OCI-LY1 (cell line): ENCODE measurements around the gene TMEM138.
A peak's percentile ranks its signal among the peaks of the same experiment; 100 is the strongest.

Experiments
- H2AFZ ChIP-seq: fragments of 200-600 bp; sonication (generic), shearing (Covaris generic); 2 replicates; pipeline ENCODE4 v1.6.0; 2014; ENCODE audit warnings: antibody characterized with exemption, mild to moderate bottlenecking, low read length
- H3F3A ChIP-seq: fragments of 200-600 bp; sonication (generic), shearing (Covaris generic); 2 replicates; pipeline ENCODE4 v1.6.0; 2014; ENCODE audit warnings: mild to moderate bottlenecking, antibody characterized with exemption, low read length, moderate library complexity; ENCODE audit not compliant: insufficient read depth
- H3K27ac ChIP-seq: fragments of 200-600 bp; sonication (generic); 2 replicates; pipeline ENCODE4 v1.5.1; 2014; ENCODE audit warnings: low read length, mixed run types, mild to moderate bottlenecking, low read depth; ENCODE audit not compliant: poor library complexity, severe bottlenecking
- H3K27me3 ChIP-seq: fragments of 200-600 bp; sonication (generic); 2 replicates; pipeline ENCODE4 v1.6.0; 2014; ENCODE audit warnings: antibody characterized with exemption, mild to moderate bottlenecking, low read length, moderate library complexity; ENCODE audit not compliant: insufficient read depth
- H3K36me3 ChIP-seq: fragments of 200-600 bp; sonication (generic); 2 replicates; pipeline ENCODE4 v1.6.1; 2014; ENCODE audit warnings: mild to moderate bottlenecking, antibody characterized with exemption, low read length, moderate library complexity, mixed read lengths; ENCODE audit not compliant: insufficient read depth
- H3K4me1 ChIP-seq: fragments of 200-600 bp; sonication (generic); 2 replicates; pipeline ENCODE4 v1.5.1; 2014; ENCODE audit warnings: mild to moderate bottlenecking, low read length, moderate library complexity; ENCODE audit not compliant: insufficient read depth, severe bottlenecking
- H3K4me2 ChIP-seq: fragments of 200-600 bp; sonication (generic), shearing (Covaris generic); 2 replicates; pipeline ENCODE4 v1.6.1; 2014; ENCODE audit warnings: low read length
- H3K4me3 ChIP-seq: fragments of 200-600 bp; sonication (generic); 2 replicates; pipeline ENCODE4 v1.5.1; 2014; ENCODE audit warnings: low read length, low read depth, mild to moderate bottlenecking, mixed read lengths; ENCODE audit not compliant: poor library complexity, severe bottlenecking
- H3K79me2 ChIP-seq: fragments of 200-600 bp; shearing (Covaris generic); 2 replicates; pipeline ENCODE4 v1.6.1; 2016; ENCODE audit warnings: mixed run types, low read length, mixed read lengths; ENCODE audit not compliant: insufficient read depth
- H3K9ac ChIP-seq: fragments of 200-600 bp; sonication (generic), shearing (Covaris generic); 2 replicates; pipeline ENCODE4 v1.6.1; 2014; ENCODE audit warnings: mild to moderate bottlenecking, low read length, mixed read lengths
- H3K9me2 ChIP-seq: fragments of 200-600 bp; sonication (generic), shearing (Covaris generic); 2 replicates; pipeline ENCODE4 v1.6.1; 2014; ENCODE audit warnings: low read depth, mild to moderate bottlenecking, low read length, mixed read lengths
- H3K9me3 ChIP-seq: fragments of 200-600 bp; shearing (Covaris generic); 2 replicates; pipeline ENCODE4 v1.6.1; 2014; ENCODE audit warnings: low read length, mixed read lengths
- H4K20me1 ChIP-seq: fragments of 200-600 bp; sonication (generic), shearing (Covaris generic); 2 replicates; pipeline ENCODE4 v1.6.0; 2016; ENCODE audit warnings: mild to moderate bottlenecking, low read length; ENCODE audit not compliant: insufficient read depth
- EZH2 ChIP-seq: fragments of 200-600 bp; sonication (generic), shearing (Covaris generic); IDR thresholded peaks from 2 replicates; pipeline ENCODE4 v1.8.0; 2017; ENCODE audit warnings: borderline replicate concordance, mixed run types, mild to moderate bottlenecking, antibody characterized with exemption, low read length, moderate library complexity, mixed read lengths
- TF ChIP-seq, protein P1 (sequence below): fragments of 200-600 bp; sonication (generic), shearing (Covaris generic); IDR thresholded peaks from 2 replicates; pipeline ENCODE4 v1.5.1; 2017; ENCODE audit warnings: mild to moderate bottlenecking, antibody characterized with exemption, low read length, moderate library complexity, mixed read lengths

The TMEM138 gene

DNA sequence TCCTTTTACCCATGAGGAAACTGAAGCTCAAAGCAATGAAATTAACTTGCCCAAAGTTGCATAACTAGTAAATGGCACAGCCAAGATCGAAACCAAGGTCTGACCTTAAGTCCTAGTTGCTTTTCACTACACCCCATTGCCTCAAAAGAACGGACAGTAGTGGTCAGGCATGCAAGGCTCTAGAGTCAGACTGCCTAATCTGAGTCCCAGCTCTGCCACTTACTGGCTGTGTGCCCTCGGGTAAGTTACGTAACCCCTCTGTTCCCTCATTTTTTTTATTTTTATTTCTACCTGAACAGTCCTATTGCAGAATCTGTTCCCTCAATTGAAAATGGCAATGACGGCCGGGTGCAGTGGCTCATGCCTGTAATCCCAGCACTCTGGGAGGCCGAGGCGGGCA, 10.1 kb upstream of the TMEM138 start:
- H3K27me3 ChIP-seq, result no peaks in the 10 kb centered on the region
- H3K79me2 ChIP-seq, result no peaks in the 10 kb centered on the region
- H2AFZ ChIP-seq, result no peak overlapping the region
- no peak overlapping the region for H3K4me3 ChIP-seq
- H3K4me2 ChIP-seq, result no peak overlapping the region
- H3K36me3 ChIP-seq, result peaks cover 85% of the 10 kb centered on the region
- no peak overlapping the region for H3K27ac ChIP-seq
- no peaks in the 10 kb centered on the region for H3K9me2 ChIP-seq
- H3K9ac ChIP-seq, result no peak overlapping the region
- peaks cover 36% of the 10 kb centered on the region for H3K4me1 ChIP-seq
- H4K20me1 ChIP-seq, result no peaks in the 10 kb centered on the region
- H3K9me3 ChIP-seq, result no peaks in the 10 kb centered on the region
- no peak for TF ChIP-seq EZH2
- TF ChIP-seq, protein P1, sequence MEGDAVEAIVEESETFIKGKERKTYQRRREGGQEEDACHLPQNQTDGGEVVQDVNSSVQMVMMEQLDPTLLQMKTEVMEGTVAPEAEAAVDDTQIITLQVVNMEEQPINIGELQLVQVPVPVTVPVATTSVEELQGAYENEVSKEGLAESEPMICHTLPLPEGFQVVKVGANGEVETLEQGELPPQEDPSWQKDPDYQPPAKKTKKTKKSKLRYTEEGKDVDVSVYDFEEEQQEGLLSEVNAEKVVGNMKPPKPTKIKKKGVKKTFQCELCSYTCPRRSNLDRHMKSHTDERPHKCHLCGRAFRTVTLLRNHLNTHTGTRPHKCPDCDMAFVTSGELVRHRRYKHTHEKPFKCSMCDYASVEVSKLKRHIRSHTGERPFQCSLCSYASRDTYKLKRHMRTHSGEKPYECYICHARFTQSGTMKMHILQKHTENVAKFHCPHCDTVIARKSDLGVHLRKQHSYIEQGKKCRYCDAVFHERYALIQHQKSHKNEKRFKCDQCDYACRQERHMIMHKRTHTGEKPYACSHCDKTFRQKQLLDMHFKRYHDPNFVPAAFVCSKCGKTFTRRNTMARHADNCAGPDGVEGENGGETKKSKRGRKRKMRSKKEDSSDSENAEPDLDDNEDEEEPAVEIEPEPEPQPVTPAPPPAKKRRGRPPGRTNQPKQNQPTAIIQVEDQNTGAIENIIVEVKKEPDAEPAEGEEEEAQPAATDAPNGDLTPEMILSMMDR, result no peak
- H3F3A ChIP-seq, result no peaks in the 10 kb centered on the region; the same call in 1 of the 2 replicates

DNA sequence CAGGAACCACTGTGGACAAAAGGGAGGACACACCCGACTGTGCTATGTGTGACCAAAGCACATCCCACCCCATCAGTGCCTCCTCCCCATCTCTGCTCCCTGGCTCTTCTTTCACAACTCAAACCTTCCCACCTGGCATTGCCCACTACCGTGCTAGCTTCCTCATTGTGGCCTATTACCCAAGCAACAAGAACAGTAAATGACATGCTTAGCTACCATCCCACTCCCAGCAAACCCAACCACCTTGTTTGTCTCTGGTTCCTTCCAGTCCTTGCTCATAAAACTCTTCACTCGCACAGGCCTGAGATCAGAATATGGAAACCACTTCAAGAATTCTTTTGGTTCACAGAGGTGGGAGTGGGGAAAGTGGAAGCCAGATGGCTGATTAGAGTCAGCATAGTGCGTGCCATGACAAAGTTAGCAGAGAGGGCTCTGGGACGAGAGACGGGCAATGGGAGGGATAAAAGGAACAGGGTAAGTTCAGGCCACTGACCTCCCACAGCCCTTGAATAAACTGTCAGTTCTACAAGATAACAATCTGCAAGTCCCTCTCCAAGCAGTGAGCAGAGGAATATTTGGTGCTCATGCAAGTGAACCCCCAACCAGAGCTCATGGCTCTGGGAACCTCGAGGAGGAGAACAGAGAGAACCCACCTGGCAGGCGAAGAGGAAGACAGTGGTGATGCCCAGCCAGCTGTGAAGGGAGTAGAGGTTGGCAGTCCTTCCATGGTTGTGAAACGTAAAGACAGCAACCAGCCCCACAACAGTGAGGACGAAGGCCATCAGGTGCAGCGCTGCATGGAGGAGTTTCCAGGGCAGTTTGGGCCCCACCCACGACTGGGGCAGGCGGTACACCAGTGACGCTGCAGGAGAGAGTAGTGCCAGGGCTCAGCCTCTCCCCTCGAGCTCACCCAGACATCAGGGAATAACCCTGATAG, 8.8 kb upstream of the TMEM138 start:
- Histone ChIP-seq H3K4me1 (peaks cover 50% of the 10 kb centered on the region), H3K79me2 (no peaks in the 10 kb centered on the region), H3K9me3 (no peaks in the 10 kb centered on the region), H3K9me2 (no peaks in the 10 kb centered on the region), H3K9ac (peak overlapping the region; percentile 5; the same call in 1 of the 2 replicates), H3K36me3 (peaks cover 71% of the 10 kb centered on the region), H3K4me2 (peak overlapping the region; percentile 37; the same call in 1 of the 2 replicates), H3K4me3 (peak overlapping the region; percentile 60), H4K20me1 (no peaks in the 10 kb centered on the region), H2AFZ (no peak overlapping the region), H3K27ac (peak overlapping the region; percentile 99), H3F3A (peaks cover 9% of the 10 kb centered on the region), H3K27me3 (no peaks in the 10 kb centered on the region)
- TF ChIP-seq, protein P1, result no peak
- TF ChIP-seq EZH2, result no peak

DNA sequence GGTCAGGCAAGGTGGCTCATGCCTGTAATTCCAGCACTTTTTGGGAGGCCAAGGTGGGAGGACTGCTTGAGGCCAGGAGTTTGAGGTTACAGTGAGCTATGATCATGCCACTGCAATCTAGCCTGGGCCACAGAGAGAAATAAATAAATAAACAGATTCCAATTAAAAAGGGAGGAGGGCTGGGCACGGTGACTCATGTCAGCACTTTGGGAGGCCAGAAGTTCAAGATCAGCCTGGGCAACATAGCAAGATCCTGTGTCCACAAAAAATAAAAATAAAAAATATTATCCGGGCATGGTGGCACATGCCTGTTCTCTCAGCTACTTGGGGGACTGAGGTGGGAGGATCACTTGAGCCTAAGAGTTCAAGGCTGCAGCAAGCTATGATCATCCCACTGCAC, 8.0 kb upstream of the TMEM138 start:
- peak overlapping the region; percentile 99 for H3K27ac ChIP-seq
- H3K79me2 ChIP-seq, result no peaks in the 10 kb centered on the region
- no peaks in the 10 kb centered on the region for H3K9me3 ChIP-seq
- H3K36me3 ChIP-seq, result peaks cover 63% of the 10 kb centered on the region
- H3K9me2 ChIP-seq, result no peaks in the 10 kb centered on the region
- peak overlapping the region; percentile 5; the same call in 1 of the 2 replicates for H3K9ac ChIP-seq
- H3K4me2 ChIP-seq, result peak overlapping the region; percentile 37; the same call in 1 of the 2 replicates
- peak overlapping the region; percentile 60 for H3K4me3 ChIP-seq
- H3K27me3 ChIP-seq, result no peaks in the 10 kb centered on the region
- no peak overlapping the region for H2AFZ ChIP-seq
- H4K20me1 ChIP-seq, result no peaks in the 10 kb centered on the region
- TF ChIP-seq EZH2, result no peak
- TF ChIP-seq, protein P1, result no peak
- peaks cover 58% of the 10 kb centered on the region for H3K4me1 ChIP-seq
- H3F3A ChIP-seq, result peaks cover 10% of the 10 kb centered on the region
